Caco-2 (cell line): ENCODE data around the gene UGT1A4. TPM values are rescaled to one million over a fixed set of nuclear protein-coding genes. Genes with fewer than 3 reads are reported as not detected.

Source experiments
- BruUV-seq: library from RNA; stranded (reverse); fragments of 400-500 nt; replicated peaks from 2 replicates; lab custom pipeline; 2021; lab: Mats Ljungman, UMichigan
- CTCF ChIA-PET: fragments of 300-600 bp; sonication (Branson Sonifier 250); formaldehyde crosslinking; loops from one replicate; lab custom pipeline; 2022; ENCODE audit warnings: antibody characterized with exemption; lab: Charles Lee
- POLR2A ChIA-PET: fragments of 300-600 bp; sonication (Branson Sonifier 250); formaldehyde crosslinking; loops from one replicate; lab custom pipeline; 2022; ENCODE audit warnings: antibody characterized with exemption; lab: Charles Lee
- DNase-seq, 2 experiments: peaks; one replicate each; pipeline versions ENCODE4 v3.0.0 to v3.0.0-alpha.2; 2020 to 2022
- H3K27me3 ChIP-seq: replicated peaks from 2 replicates; pipeline ENCODE4 v1.6.0; 2011; ENCODE audit warnings: low read length; ENCODE audit not compliant: control insufficient read depth, insufficient read depth
- H3K36me3 ChIP-seq: 2 replicates; pipeline ENCODE4 v1.5.1; 2011; ENCODE audit warnings: low read length; ENCODE audit not compliant: control insufficient read depth, insufficient read depth
- H3K4me1 ChIP-seq: fragments of 250-450 bp; sonication (Bioruptor Pico); 2 replicates; pipeline ENCODE4 v1.5.1; 2020; ENCODE audit warnings: mild to moderate bottlenecking
- H3K4me3 ChIP-seq: 2 replicates; pipeline ENCODE4 v1.5.1; 2011; ENCODE audit warnings: low read depth, mild to moderate bottlenecking, control low read depth, low read length
- H3K9me3 ChIP-seq: fragments of 250-450 bp; sonication (Bioruptor Pico); 2 replicates; pipeline ENCODE4 v1.5.1; 2020; ENCODE audit warnings: mild to moderate bottlenecking, moderate library complexity
- H3K27ac Mint-ChIP-seq: one replicate; pipeline ENCODE4 v1.8.0; 2022; ENCODE audit warnings: mixed read lengths; ENCODE audit not compliant: unreplicated experiment
- H3K27me3 Mint-ChIP-seq: one replicate; pipeline ENCODE4 v1.8.0; 2022; ENCODE audit warnings: mixed read lengths; ENCODE audit not compliant: insufficient read depth, unreplicated experiment
- H3K36me3 Mint-ChIP-seq: one replicate; pipeline ENCODE4 v1.8.0; 2022; ENCODE audit warnings: mild to moderate bottlenecking, mixed read lengths; ENCODE audit not compliant: insufficient read depth, unreplicated experiment
- H3K4me1 Mint-ChIP-seq: one replicate; pipeline ENCODE4 v1.8.0; 2022; ENCODE audit warnings: low read depth, mixed read lengths; ENCODE audit not compliant: unreplicated experiment
- H3K4me3 Mint-ChIP-seq: one replicate; pipeline ENCODE4 v1.8.0; 2022; ENCODE audit warnings: mild to moderate bottlenecking, moderate library complexity, mixed read lengths; ENCODE audit not compliant: unreplicated experiment
- H3K9me3 Mint-ChIP-seq: one replicate; pipeline ENCODE4 v1.8.0; 2022; ENCODE audit warnings: mixed read lengths; ENCODE audit not compliant: unreplicated experiment
- CTCF ChIP-seq, 2 experiments: fragments of 200-600 bp in 1 of 2; IDR thresholded peaks; 1 replicate in 1 of 2; 2 replicates in 1 of 2; pipeline versions ENCODE4 v1.5.1 to v1.8.0; 2011 to 2022; ENCODE audit warnings: antibody characterized with exemption in 1 of 2, control low read depth in 1 of 2, inconsistent platforms in 1 of 2, low read depth in 1 of 2, low read length in 1 of 2, mild to moderate bottlenecking in 1 of 2, moderate library complexity in 1 of 2; ENCODE audit not compliant: insufficient read depth in 1 of 2, severe bottlenecking in 1 of 2, unreplicated experiment in 1 of 2
- intact Hi-C: fragments of 100-400 bp; cut with micrococcal nuclease; formaldehyde crosslinking; loops from one replicate; pipeline ENCODE4 v1.10.0; 2022; ENCODE audit not compliant: unreplicated experiment
- total RNA-seq: library from RNA; stranded (reverse); gene quantifications from 2 replicates; pipeline ENCODE4 v1.2.3, GENCODE V29; 2022

UGT1A4 gene
- total RNA-seq, 1 experiment from 2014 or later, result 0.79 TPM

GRCh38 chr2:233673896-233674295 lies 44.6 kb upstream of the UGT1A4 start:
- H3K4me3 Mint-ChIP-seq, result no peak overlapping the region

GRCh38 chr2:233674314-233674713 lies 44.2 kb upstream of the UGT1A4 start:
- Mint-ChIP-seq H3K4me1 (no peaks in the 10 kb centered on the region), H3K27ac (no peak overlapping the region), H3K27me3 (no peaks in the 10 kb centered on the region), H3K4me3 (no peak overlapping the region), H3K36me3 (no peaks in the 10 kb centered on the region), H3K9me3 (no peaks in the 10 kb centered on the region)
- no peak overlapping the region for H3K4me3 ChIP-seq
- ChIA-PET POLR2A (no interaction called here), CTCF (no interaction called here)
- no peaks in the 10 kb centered on the region for H3K4me1 ChIP-seq
- BruUV-seq, result no TSS peak
- no peaks in the 10 kb centered on the region for H3K27me3 ChIP-seq
- H3K9me3 ChIP-seq, result no peaks in the 10 kb centered on the region
- intact Hi-C loops, result no loop called here
- DNase-seq, result no peak
- no peak for TF ChIP-seq CTCF (IDR thresholded peaks at IDR 0.05; ENCODE audit: insufficient read depth in 1 of 2, low read depth in 1 of 2, low read length in 1 of 2, severe bottlenecking in 1 of 2, unreplicated experiment in 1 of 2)
- no peaks in the 10 kb centered on the region for H3K36me3 ChIP-seq

More at GRCh38 chr2:233673896-233674295, 44.6 kb upstream of the UGT1A4 start:
- intact Hi-C loops, result no loop called here
- no peaks in the 10 kb centered on the region for H3K4me1 ChIP-seq
- H3K4me3 ChIP-seq, result no peak overlapping the region
- no peaks in the 10 kb centered on the region for H3K27me3 Mint-ChIP-seq
- no peaks in the 10 kb centered on the region for H3K36me3 ChIP-seq
- no peaks in the 10 kb centered on the region for H3K9me3 ChIP-seq
- H3K36me3 Mint-ChIP-seq, result no peaks in the 10 kb centered on the region
- POLR2A ChIA-PET, result no interaction called here
- H3K9me3 Mint-ChIP-seq, result no peaks in the 10 kb centered on the region
- BruUV-seq, result no TSS peak
- CTCF ChIA-PET, result no interaction called here
- no peak for TF ChIP-seq CTCF (IDR thresholded peaks at IDR 0.05; ENCODE audit: insufficient read depth in 1 of 2, low read depth in 1 of 2, low read length in 1 of 2, severe bottlenecking in 1 of 2, unreplicated experiment in 1 of 2)
- DNase-seq, result no peak
- H3K27me3 ChIP-seq, result no peaks in the 10 kb centered on the region
- H3K4me1 Mint-ChIP-seq, result no peaks in the 10 kb centered on the region
- H3K27ac Mint-ChIP-seq, result no peak overlapping the region

- H3K27ac Mint-ChIP-seq, result no peak overlapping the region
- H3K4me3 Mint-ChIP-seq, result no peak overlapping the region
- intact Hi-C loops, result no loop called here
- Histone ChIP-seq H3K36me3 (no peaks in the 10 kb centered on the region), H3K4me1 (no peaks in the 10 kb centered on the region), H3K9me3 (no peaks in the 10 kb centered on the region), H3K27me3 (no peaks in the 10 kb centered on the region), H3K4me3 (no peak overlapping the region)
- H3K27me3 Mint-ChIP-seq, result no peaks in the 10 kb centered on the region
- no peak for TF ChIP-seq CTCF (IDR thresholded peaks at IDR 0.05; ENCODE audit: insufficient read depth in 1 of 2, low read depth in 1 of 2, low read length in 1 of 2, severe bottlenecking in 1 of 2, unreplicated experiment in 1 of 2)
- H3K9me3 Mint-ChIP-seq, result no peaks in the 10 kb centered on the region
- H3K4me1 Mint-ChIP-seq, result no peaks in the 10 kb centered on the region
- CTCF ChIA-PET, result no interaction called here
- no TSS peak for BruUV-seq
- POLR2A ChIA-PET, result no interaction called here
- no peaks in the 10 kb centered on the region for H3K36me3 Mint-ChIP-seq
- DNase-seq, result no peak
Measured at GRCh38 chr2:233674995-233675394, 43.5 kb upstream of the UGT1A4 start.
